Prostate gland (tissue), 2 donors: ENCODE data around the gene MXD4. TPM values are rescaled to one million over a fixed set of nuclear protein-coding genes. Genes with fewer than 3 reads are reported as not detected.
"Not testable (repeated sequence)": the region's sequence is repeated elsewhere in the genome, so short reads cannot be mapped to it uniquely, and the experiment has no call there.

Experiments used
- DNase-seq: peaks from one replicate; pipeline ENCODE4 v3.0.0-alpha.2; 2019; ENCODE audit warnings: low spot score
- H3K27ac ChIP-seq, 2 donors: fragments of 200-600 bp; sonication (generic); 2 replicates each; pipeline ENCODE4 v1.5.1; 2017 to 2019
- H3K27me3 ChIP-seq: fragments of 200-600 bp; sonication (generic); replicated peaks from 2 replicates; pipeline ENCODE4 v1.5.1; 2019; ENCODE audit not compliant: insufficient read depth
- H3K36me3 ChIP-seq, 2 donors: fragments of 200-600 bp; sonication (generic); 1 replicate in 1 of 2; 2 replicates in 1 of 2; pipeline versions ENCODE4 v1.5.1 to v1.8.1; 2017 to 2019
- H3K4me1 ChIP-seq: fragments of 200-600 bp; sonication (generic); replicated peaks from 2 replicates; pipeline ENCODE4 v1.5.1; 2019
- H3K4me3 ChIP-seq, 2 donors: fragments of 200-600 bp; sonication (generic); 2 replicates each; pipeline ENCODE4 v1.5.1; 2017 to 2019
- H3K9me3 ChIP-seq: fragments of 200-600 bp; sonication (generic); 2 replicates; pipeline ENCODE4 v1.5.1; 2017
- CTCF ChIP-seq, 4 experiments: fragments of 200-600 bp in 2 of 4; fragments of 450-650 bp in 2 of 4; sonication (generic) in 2 of 4; IDR thresholded peaks; 1 replicate in 3 of 4; 2 replicates in 1 of 4; pipeline ENCODE4 v1.5.1; 2016 to 2019; ENCODE audit warnings: antibody characterized with exemption in 4 of 4, mild to moderate bottlenecking in 2 of 4, moderate library complexity in 2 of 4
- POLR2A ChIP-seq: fragments of 450-650 bp; IDR thresholded peaks from one replicate; pipeline ENCODE4 v1.6.1; 2016; ENCODE audit warnings: antibody characterized with exemption, mild to moderate bottlenecking
- POLR2AphosphoS5 ChIP-seq: sonication (generic); formaldehyde crosslinking; IDR thresholded peaks from one replicate; pipeline ENCODE4 v1.6.1; 2017; ENCODE audit warnings: antibody characterized with exemption
- WGBS: methylation state at CpG from one replicate; pipeline ENCODE4 v1.1.5; 2018; 5-methylcytosine and 5-hydroxymethylcytosine counted together
- intact Hi-C: fragments of 100-400 bp; cut with DNase I; formaldehyde crosslinking; loops from one replicate; pipeline ENCODE4 v1.14.2; 2022
- total RNA-seq, 2 donors: library from RNA; depleted of rRNA; stranded (reverse); fragments of >200 nt; gene quantifications; one replicate each; pipeline ENCODE4 v1.1.0, GENCODE V29; 2016

The MXD4 gene
- total RNA-seq, 2 donors from 2014 or later: 63.4 to 81.1 TPM

GRCh38 chr4:2241003-2241402 lies 20.9 kb downstream of the MXD4 start:
- Histone ChIP-seq H3K27ac (peak overlapping the region; percentile 78 to 81), H3K9me3 (no peaks in the 10 kb centered on the region), H3K36me3 (no peaks in the 10 kb centered on the region), H3K27me3 (no peaks in the 10 kb centered on the region), H3K4me3 (peak overlapping the region; percentile 76), H3K4me1 (peaks cover 10% of the 10 kb centered on the region)
- intact Hi-C loops: loop anchor here (10.0 kb wide), 2 partner anchors 514 to 526 kb away; partner anchors contain the start of genes SLBP and TNIP2
- WGBS: 4% methylated on average over 7 of the region's 7 CpGs
- no peak for TF ChIP-seq POLR2A
- TF ChIP-seq CTCF (IDR thresholded peaks at IDR 0.05): no peak
- no peak for TF ChIP-seq POLR2AphosphoS5
- no peak for DNase-seq

- Histone ChIP-seq H3K9me3 (no peaks in the 10 kb centered on the region), H3K4me3 (no peak overlapping the region), H3K27ac (no peak overlapping the region), H3K36me3 (no peaks in the 10 kb centered on the region), H3K27me3 (no peaks in the 10 kb centered on the region), H3K4me1 (peaks cover 10% of the 10 kb centered on the region)
- TF ChIP-seq POLR2A (no peak), CTCF (IDR thresholded peaks at IDR 0.05) (no peak), POLR2AphosphoS5 (no peak)
- DNase-seq: no peak
- intact Hi-C loops: no loop called here
- WGBS: 28% methylated on average over 3 of the region's 3 CpGs
Measured at GRCh38 chr4:2236944-2237666, 24.8 kb downstream of the MXD4 start.

GRCh38 chr4:2231082-2231481 lies 30.8 kb downstream of the MXD4 start:
- Histone ChIP-seq H3K4me3 (no peak overlapping the region), H3K27me3 (no peaks in the 10 kb centered on the region), H3K36me3 (no peaks in the 10 kb centered on the region), H3K27ac (no peak overlapping the region), H3K9me3 (no peaks in the 10 kb centered on the region), H3K4me1 (no peaks in the 10 kb centered on the region)
- intact Hi-C loops: no loop called here
- TF ChIP-seq POLR2AphosphoS5: no peak
- no peak for TF ChIP-seq CTCF (IDR thresholded peaks at IDR 0.05)
- no peak for TF ChIP-seq POLR2A
- WGBS: 95% methylated on average over 6 of the region's 6 CpGs
- DNase-seq: no peak

GRCh38 chr4:2226261-2226660 lies 35.6 kb downstream of the MXD4 start:
- Histone ChIP-seq H3K9me3 (no peaks in the 10 kb centered on the region), H3K4me3 (no peak overlapping the region), H3K27ac (no peak overlapping the region), H3K4me1 (no peaks in the 10 kb centered on the region), H3K36me3 (no peaks in the 10 kb centered on the region), H3K27me3 (no peaks in the 10 kb centered on the region)
- TF ChIP-seq POLR2A: no peak
- no peak for TF ChIP-seq POLR2AphosphoS5
- no peak for TF ChIP-seq CTCF (IDR thresholded peaks at IDR 0.05)
- 79% methylated on average over 2 of the region's 2 CpGs for WGBS
- intact Hi-C loops: no loop called here
- no peak for DNase-seq

GRCh38 chr4:2222838-2223237 lies 39.1 kb downstream of the MXD4 start:
- WGBS: 51% methylated on average over 2 of the region's 2 CpGs
- H3K27ac ChIP-seq: no peak overlapping the region
- H3K9me3 ChIP-seq: no peaks in the 10 kb centered on the region
- TF ChIP-seq CTCF (IDR thresholded peaks at IDR 0.05) (no peak), POLR2A (no peak), POLR2AphosphoS5 (no peak)
- no peaks in the 10 kb centered on the region for H3K27me3 ChIP-seq
- no peak for DNase-seq
- H3K4me3 ChIP-seq: no peak overlapping the region
- intact Hi-C loops: loop anchor here (5.0 kb wide), 1 partner anchor 239 kb away; no protein-coding TSS in a partner anchor
- H3K4me1 ChIP-seq: no peaks in the 10 kb centered on the region
- H3K36me3 ChIP-seq: no peaks in the 10 kb centered on the region

DNA sequence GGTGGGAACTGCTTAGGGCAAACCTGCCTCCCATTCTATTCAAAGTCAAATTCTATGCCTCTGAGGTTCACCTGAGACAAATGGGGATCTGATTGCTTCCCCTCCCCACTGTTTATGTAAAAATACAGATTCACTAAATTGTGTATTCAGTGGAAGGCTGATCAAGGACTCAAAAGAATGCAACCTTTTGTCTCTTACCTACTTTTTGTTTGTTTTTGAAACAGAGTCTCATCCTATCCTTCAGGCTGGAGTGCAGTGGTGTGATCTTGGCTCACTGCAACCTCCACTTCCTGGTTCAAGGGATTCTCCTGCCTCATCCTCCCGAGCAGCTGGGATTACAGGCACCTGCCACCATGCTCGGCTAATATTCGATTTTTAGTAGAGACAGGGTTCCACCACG lies 40.5 kb downstream of the MXD4 start:
- H3K27me3 ChIP-seq, H3K27ac ChIP-seq, H3K36me3 ChIP-seq, H3K9me3 ChIP-seq, DNase-seq, H3K4me1 ChIP-seq, H3K4me3 ChIP-seq: not testable (repeated sequence)
- 67% methylated on average over 4 of the region's 4 CpGs for WGBS
- intact Hi-C loops: loop anchor here (5.0 kb wide), 1 partner anchor 241 kb away; no protein-coding TSS in a partner anchor
